ENCODE data around the gene CCDC51. TPM values are rescaled to one million over a fixed set of nuclear protein-coding genes. Genes with fewer than 3 reads are reported as not detected.

CCDC51 gene
- total RNA-seq, 1 donor from 2014 or later: 19.3 TPM

- no peaks in the 10 kb centered on the region for H3K9me3 ChIP-seq
- no peak for DNase-seq (ENCODE audit: low spot score in 2 of 2)
- H3K4me1 ChIP-seq: peaks cover 18 to 38% of the 10 kb centered on the region in 2 donors
- no peak overlapping the region for H3K4me3 ChIP-seq
- intact Hi-C loops (cut with DNase I): no loop called here
- peaks cover 35 to 52% of the 10 kb centered on the region in 2 donors for H3K36me3 ChIP-seq
- H3K27me3 ChIP-seq: no peaks in the 10 kb centered on the region
- H3K27ac ChIP-seq: peak overlapping the region; percentile 11 to 14
- no peak for TF ChIP-seq CTCF (IDR thresholded peaks at IDR 0.05)
Observed at GRCh38 chr3:48423241-48423882, 16.6 kb downstream of the CCDC51 start.

- Histone ChIP-seq H3K36me3 (peaks cover 42 to 59% of the 10 kb centered on the region in 2 donors), H3K9me3 (no peaks in the 10 kb centered on the region), H3K27me3 (no peaks in the 10 kb centered on the region), H3K27ac (peak overlapping the region; percentile 10 to 14), H3K4me1 (peaks cover 18 to 38% of the 10 kb centered on the region in 2 donors), H3K4me3 (no peak overlapping the region)
- DNase-seq (ENCODE audit: low spot score in 2 of 2): no peak
- intact Hi-C loops (cut with DNase I): no loop called here
- TF ChIP-seq CTCF (IDR thresholded peaks at IDR 0.05): no peak
Observed at GRCh38 chr3:48422681-48423080, 17.2 kb downstream of the CCDC51 start.

- Histone ChIP-seq H3K36me3 (peaks cover 46 to 63% of the 10 kb centered on the region in 2 donors), H3K27me3 (no peaks in the 10 kb centered on the region), H3K9me3 (no peaks in the 10 kb centered on the region), H3K4me1 (peaks cover 18 to 38% of the 10 kb centered on the region in 2 donors), H3K4me3 (no peak overlapping the region), H3K27ac (peak overlapping the region in 1 of 2 donors; percentile 10)
- TF ChIP-seq CTCF (IDR thresholded peaks at IDR 0.05): no peak
- intact Hi-C loops (cut with DNase I): no loop called here
- no peak for DNase-seq (ENCODE audit: low spot score in 2 of 2)
Observed at GRCh38 chr3:48422272-48422671, 17.6 kb downstream of the CCDC51 start.

GRCh38 chr3:48420561-48420960 is 19.4 kb downstream of the CCDC51 start:
- intact Hi-C loops (cut with DNase I): no loop called here
- H3K9me3 ChIP-seq: no peaks in the 10 kb centered on the region
- TF ChIP-seq CTCF (IDR thresholded peaks at IDR 0.05): no peak

GRCh38 chr3:48419597-48419996 is 20.3 kb downstream of the CCDC51 start:
- Histone ChIP-seq H3K36me3 (peaks cover 73 to 90% of the 10 kb centered on the region in 2 donors), H3K27ac (no peak overlapping the region), H3K4me1 (peaks cover 6 to 18% of the 10 kb centered on the region in 2 donors), H3K9me3 (no peaks in the 10 kb centered on the region), H3K27me3 (no peaks in the 10 kb centered on the region), H3K4me3 (no peak overlapping the region)
- intact Hi-C loops (cut with DNase I): no loop called here
- DNase-seq (ENCODE audit: low spot score in 2 of 2): no peak
- no peak for TF ChIP-seq CTCF (IDR thresholded peaks at IDR 0.05)

More at GRCh38 chr3:48420561-48420960, 19.4 kb downstream of the CCDC51 start:
- Histone ChIP-seq H3K36me3 (peaks cover 63 to 80% of the 10 kb centered on the region in 2 donors), H3K27me3 (no peaks in the 10 kb centered on the region), H3K4me3 (no peak overlapping the region), H3K27ac (peak overlapping the region in 1 of 2 donors; percentile 30), H3K4me1 (peaks cover 10 to 25% of the 10 kb centered on the region in 2 donors)
- no peak for DNase-seq (ENCODE audit: low spot score in 2 of 2)
